GM12892 (cell line): ENCODE data around the gene RASGEF1C.

Experiments
- POLR2A ChIP-seq: IDR thresholded peaks from 2 replicates; pipeline ENCODE4 v1.6.1; 2011; ENCODE audit warnings: low read depth, low read length, control low read depth
- TAF1 ChIP-seq: IDR thresholded peaks from 2 replicates; pipeline ENCODE4 v1.6.1; 2011; ENCODE audit warnings: low read depth, mild to moderate bottlenecking, control low read depth, low read length, borderline replicate concordance

- TF ChIP-seq TAF1 (no peak), POLR2A (no peak)
These were observed 96.7 kb downstream of the RASGEF1C start for GRCh38 chr5:180112181-180112861.
